Measurements from ENCODE around the gene PPARA. TPM values are rescaled to one million over a fixed set of nuclear protein-coding genes. Genes with fewer than 3 reads are reported as not detected.
"Not testable (repeated sequence)": the region's sequence is repeated elsewhere in the genome, so short reads cannot be mapped to it uniquely, and the experiment has no call there.

PPARA gene
- total RNA-seq, 6 donors from 2014 or later, result 10.2 to 27.0 (median 20.9) TPM

DNA sequence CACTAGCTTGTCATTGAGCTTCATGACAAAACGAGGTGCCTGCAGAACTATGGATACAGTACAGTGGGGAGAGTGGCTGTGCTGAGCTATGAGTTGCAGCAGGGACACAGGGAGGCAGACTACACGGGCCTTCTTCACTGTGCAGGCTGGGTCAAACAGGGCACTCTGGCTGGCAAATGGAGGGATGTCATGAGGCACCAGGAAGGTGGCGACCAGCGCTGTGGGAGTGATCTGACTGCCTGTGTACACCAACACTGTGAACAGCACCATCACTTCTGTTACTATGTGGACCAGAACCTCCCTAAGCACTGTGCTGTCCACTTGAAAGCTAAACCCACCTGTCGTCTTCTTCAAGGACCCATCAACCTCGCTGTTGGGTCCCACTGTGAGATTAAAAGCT lies 109.7 kb downstream of the PPARA start:
- Histone ChIP-seq H3K36me3 (no peaks in the 10 kb centered on the region), H3K9me3 (no peaks in the 10 kb centered on the region), H3K27me3 (no peaks in the 10 kb centered on the region), H3K4me1 (peaks cover 0 to 8% (median 4%) of the 10 kb centered on the region in 4 donors), H3K4me3 (no peak overlapping the region), H3K27ac (no peak overlapping the region)
- ATAC-seq (ENCODE audit: low FRiP score in 2 of 2) (no peak), DNase-seq (no peak)
- 79 to 88% methylated on average over 6 of the region's 6 CpGs for WGBS, 2 donors
- TF ChIP-seq POLR2A (IDR thresholded peaks at IDR 0.05), result no peak
- TF ChIP-seq EP300 (IDR thresholded peaks at IDR 0.05), result no peak
- TF ChIP-seq POLR2AphosphoS5 (IDR thresholded peaks at IDR 0.05), result no peak
- TF ChIP-seq, protein P1, sequence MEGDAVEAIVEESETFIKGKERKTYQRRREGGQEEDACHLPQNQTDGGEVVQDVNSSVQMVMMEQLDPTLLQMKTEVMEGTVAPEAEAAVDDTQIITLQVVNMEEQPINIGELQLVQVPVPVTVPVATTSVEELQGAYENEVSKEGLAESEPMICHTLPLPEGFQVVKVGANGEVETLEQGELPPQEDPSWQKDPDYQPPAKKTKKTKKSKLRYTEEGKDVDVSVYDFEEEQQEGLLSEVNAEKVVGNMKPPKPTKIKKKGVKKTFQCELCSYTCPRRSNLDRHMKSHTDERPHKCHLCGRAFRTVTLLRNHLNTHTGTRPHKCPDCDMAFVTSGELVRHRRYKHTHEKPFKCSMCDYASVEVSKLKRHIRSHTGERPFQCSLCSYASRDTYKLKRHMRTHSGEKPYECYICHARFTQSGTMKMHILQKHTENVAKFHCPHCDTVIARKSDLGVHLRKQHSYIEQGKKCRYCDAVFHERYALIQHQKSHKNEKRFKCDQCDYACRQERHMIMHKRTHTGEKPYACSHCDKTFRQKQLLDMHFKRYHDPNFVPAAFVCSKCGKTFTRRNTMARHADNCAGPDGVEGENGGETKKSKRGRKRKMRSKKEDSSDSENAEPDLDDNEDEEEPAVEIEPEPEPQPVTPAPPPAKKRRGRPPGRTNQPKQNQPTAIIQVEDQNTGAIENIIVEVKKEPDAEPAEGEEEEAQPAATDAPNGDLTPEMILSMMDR (IDR thresholded peaks at IDR 0.05), result no peak

DNA sequence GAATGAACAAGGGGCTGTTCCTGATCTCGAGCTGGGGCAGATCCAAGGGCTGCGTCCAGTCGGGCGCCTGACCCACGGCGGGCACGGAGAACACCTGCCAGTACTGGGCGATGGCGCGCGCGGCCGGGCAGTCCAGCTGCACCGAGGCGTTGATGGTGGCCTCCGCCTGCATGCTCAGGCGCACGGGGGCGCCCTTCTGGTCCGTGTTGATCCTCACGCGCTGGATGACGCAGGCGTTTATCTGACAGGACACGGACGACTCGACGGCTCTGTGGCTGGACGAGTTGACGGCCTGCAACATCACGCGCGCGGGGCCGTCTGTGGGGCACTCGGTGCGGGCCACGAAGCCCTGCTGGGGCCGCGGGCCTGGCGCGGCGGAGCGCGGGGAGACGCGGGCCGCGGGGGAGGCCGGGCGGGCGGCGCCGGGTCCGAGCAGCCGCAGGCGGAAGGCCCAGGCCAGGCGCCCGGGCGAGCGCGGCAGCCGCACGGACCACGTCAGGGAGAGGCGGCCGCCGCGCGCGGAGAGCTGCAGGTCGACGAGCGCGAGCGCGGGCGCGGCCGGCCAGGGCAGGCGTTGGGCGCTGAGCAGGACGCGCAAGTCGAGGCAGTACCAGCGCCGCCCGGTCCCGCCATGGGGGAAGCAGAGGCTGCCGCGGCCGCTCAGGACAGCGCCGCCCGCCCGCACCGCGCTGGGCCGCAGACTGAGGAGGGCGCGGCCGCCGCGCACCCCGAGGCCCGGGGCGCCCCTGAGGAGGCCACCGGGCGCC lies 112.3 kb downstream of the PPARA start:
- Histone ChIP-seq H3K36me3 (no peaks in the 10 kb centered on the region), H3K4me3 (peak overlapping the region in 3 of 4 donors; percentile 39 to 44 (median 42)), H3K4me1 (peaks cover 0 to 17% (median 13%) of the 10 kb centered on the region in 4 donors), H3K9me3 (no peaks in the 10 kb centered on the region), H3K27ac (peak overlapping the region in 1 of 4 donors; percentile 56), H3K27me3 (no peaks in the 10 kb centered on the region)
- DNase-seq, result peak; percentile 84 to 90
- 6 to 33% methylated on average over 19 to 27 of the region's 109 CpGs for WGBS, 2 donors
- TF ChIP-seq EP300 (IDR thresholded peaks at IDR 0.05) (no peak), POLR2A (IDR thresholded peaks at IDR 0.05) (peak in 1 of 4 donors; percentile 30), POLR2AphosphoS5 (IDR thresholded peaks at IDR 0.05) (peak; percentile 33 to 51)
- TF ChIP-seq, protein P1 (IDR thresholded peaks at IDR 0.05), result peak in 5 of 6 experiments; percentile 34 to 55 (median 43)
- peak; percentile 57 to 77 for ATAC-seq (ENCODE audit: low FRiP score in 2 of 2)

DNA sequence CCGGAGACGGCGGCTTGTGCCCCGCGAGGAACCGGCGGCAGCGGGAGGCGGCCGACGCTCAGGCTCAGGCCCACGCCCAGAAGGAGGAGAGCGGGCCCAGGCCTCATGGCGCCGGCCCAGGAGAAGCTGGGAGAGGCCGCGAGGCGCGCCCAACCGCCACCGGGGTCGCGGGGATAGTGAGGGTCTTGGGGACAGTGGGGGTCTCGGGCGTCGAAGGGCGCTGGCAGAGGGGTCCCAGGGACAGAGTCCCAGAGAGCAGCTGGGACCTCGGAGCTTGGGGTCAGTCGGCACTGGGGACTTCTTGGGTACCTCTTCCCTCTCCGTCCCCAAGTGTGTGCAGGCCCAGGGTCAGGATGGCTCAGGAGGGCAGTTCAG lies 112.9 kb downstream of the PPARA start, which contains the start of gene PKDREJ:
Gene PKDREJ (minus strand): TSS at position 128 of the 375 bp plus-strand sequence. CDS start 21 bp downstream, at position 107.
- Histone ChIP-seq H3K9me3 (no peaks in the 10 kb centered on the region), H3K4me1 (peaks cover 0 to 21% (median 14%) of the 10 kb centered on the region in 4 donors), H3K4me3 (peak within 1 kb of the TSS in 3 of 4 donors; percentile 39 to 44 (median 42)), H3K27ac (peak within 1 kb of the TSS in 1 of 4 donors; percentile 56), H3K36me3 (no peaks in the 10 kb centered on the region), H3K27me3 (no peaks in the 10 kb centered on the region)
- DNase-seq, result no peak
- 61 to 73% methylated on average over 23 to 29 of the region's 30 CpGs for WGBS, 2 donors
- TF ChIP-seq, protein P1 (IDR thresholded peaks at IDR 0.05), result no peak
- TF ChIP-seq EP300 (IDR thresholded peaks at IDR 0.05) (no peak), POLR2AphosphoS5 (IDR thresholded peaks at IDR 0.05) (no peak), POLR2A (IDR thresholded peaks at IDR 0.05) (no peak)
- ATAC-seq (ENCODE audit: low FRiP score in 2 of 2), result no peak

DNA sequence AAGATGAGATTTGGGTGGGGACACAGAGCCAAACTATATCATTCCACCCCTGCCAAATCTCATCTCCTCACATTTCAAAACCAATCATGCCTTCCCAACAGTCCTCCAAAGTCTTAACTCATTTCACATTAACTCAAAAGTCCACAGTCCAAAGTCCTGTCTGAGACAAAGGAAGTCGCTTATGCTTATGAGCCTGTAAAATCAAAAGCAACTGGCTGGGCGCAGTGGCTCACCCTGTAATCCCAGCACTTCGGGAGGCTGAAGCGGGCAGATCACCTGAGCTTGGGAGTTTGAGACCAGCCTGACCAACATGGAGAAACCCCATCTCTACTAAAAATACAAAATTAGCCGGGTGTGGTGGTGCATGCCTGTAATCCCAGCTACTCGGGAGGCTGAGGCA lies 114.2 kb downstream of the PPARA start:
- H3K4me1 ChIP-seq, result peaks cover 13 to 34% (median 26%) of the 10 kb centered on the region in 4 donors
- not testable (repeated sequence) for H3K36me3 ChIP-seq; H3K27me3 ChIP-seq; H3K27ac ChIP-seq; ATAC-seq (ENCODE audit: low FRiP score in 2 of 2); H3K9me3 ChIP-seq; DNase-seq; H3K4me3 ChIP-seq
- 97 to 100% methylated on average over 6 of the region's 6 CpGs for WGBS, 2 donors

DNA sequence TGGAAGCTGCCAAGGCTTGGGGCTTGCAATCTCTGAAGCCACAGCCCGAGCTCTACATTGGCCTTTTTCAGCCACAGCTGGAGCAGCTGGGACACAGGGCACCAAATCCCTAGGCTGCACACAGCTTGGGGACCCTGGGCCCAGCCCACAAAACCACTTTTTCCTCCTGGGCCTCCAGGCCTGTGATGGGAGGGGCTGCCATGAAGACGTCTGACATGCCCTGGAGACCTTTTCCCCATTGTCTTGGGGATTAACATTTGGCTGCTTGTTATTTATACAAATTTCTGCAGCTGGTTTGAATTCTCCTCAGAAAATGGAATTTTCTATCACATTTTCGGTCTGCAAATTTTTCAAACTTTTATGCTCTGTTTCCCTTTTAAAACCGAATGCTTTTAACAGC lies 115.3 kb downstream of the PPARA start:
- WGBS, 2 donors, result 93 to 94% methylated on average over 3 to 4 of the region's 4 CpGs
- DNase-seq, H3K27me3 ChIP-seq: not testable (repeated sequence)

More for the DNA sequence above, 115.3 kb downstream of the PPARA start:
- H3K4me3 ChIP-seq; H3K9me3 ChIP-seq; H3K27ac ChIP-seq; H3K36me3 ChIP-seq; ATAC-seq (ENCODE audit: low FRiP score in 2 of 2): not testable (repeated sequence)
- peaks cover 19 to 40% (median 32%) of the 10 kb centered on the region in 4 donors for H3K4me1 ChIP-seq

All from upper lobe of left lung (tissue), 6 donors.